Lower lobe of right lung (tissue), 2 donors: ENCODE measurements around the gene AFDN. TPM values are rescaled to one million over a fixed set of nuclear protein-coding genes. Genes with fewer than 3 reads are reported as not detected.

Source experiments
- ATAC-seq, 2 donors: fragments of 200-7000 bp; cut with Tn5 transposase; one replicate each; pipeline ENCODE4 v1.9.1; 2020 to 2022; ENCODE audit warnings: mild to moderate bottlenecking in 2 of 2, moderate library complexity in 2 of 2
- DNase-seq: peaks from one replicate; pipeline ENCODE4 v3.0.0-alpha.2; 2020
- H3K27ac ChIP-seq: fragments of 200-600 bp; one replicate; pipeline ENCODE4 v1.8.0; 2022
- H3K27me3 ChIP-seq: fragments of 200-600 bp; one replicate; pipeline ENCODE4 v1.8.0; 2022; ENCODE audit warnings: low read depth
- H3K36me3 ChIP-seq: fragments of 200-600 bp; one replicate; pipeline ENCODE4 v1.8.0; 2022; ENCODE audit warnings: mild to moderate bottlenecking
- H3K4me1 ChIP-seq: fragments of 200-600 bp; one replicate; pipeline ENCODE4 v1.8.0; 2022
- H3K4me3 ChIP-seq: fragments of 200-600 bp; one replicate; pipeline ENCODE4 v1.8.0; 2022; ENCODE audit warnings: mild to moderate bottlenecking
- H3K9me3 ChIP-seq: fragments of 200-600 bp; one replicate; pipeline ENCODE4 v1.8.0; 2022
- intact Hi-C: fragments of 100-400 bp; cut with DNase I; formaldehyde crosslinking; loops from one replicate; pipeline ENCODE4 v1.11.0; 2022
- total RNA-seq: library from RNA; stranded (reverse); fragmentation: NEBNext Ultra II Directional; extraction: Animal tissue kit (Norgen Biotek cat#: 25700); gene quantifications from one replicate; pipeline ENCODE4 v1.2.1, GENCODE V29; 2021
- TF ChIP-seq, protein P1 (sequence below): fragments of 200-600 bp; IDR thresholded peaks from one replicate; pipeline ENCODE4 v1.8.0; 2022; ENCODE audit warnings: antibody characterized with exemption, mild to moderate bottlenecking
- donor health status: DM: no; HTN: yes; CAD: no; lungs with severe emphysema.

AFDN gene
- total RNA-seq, 1 donor from 2014 or later: 167 TPM

DNA sequence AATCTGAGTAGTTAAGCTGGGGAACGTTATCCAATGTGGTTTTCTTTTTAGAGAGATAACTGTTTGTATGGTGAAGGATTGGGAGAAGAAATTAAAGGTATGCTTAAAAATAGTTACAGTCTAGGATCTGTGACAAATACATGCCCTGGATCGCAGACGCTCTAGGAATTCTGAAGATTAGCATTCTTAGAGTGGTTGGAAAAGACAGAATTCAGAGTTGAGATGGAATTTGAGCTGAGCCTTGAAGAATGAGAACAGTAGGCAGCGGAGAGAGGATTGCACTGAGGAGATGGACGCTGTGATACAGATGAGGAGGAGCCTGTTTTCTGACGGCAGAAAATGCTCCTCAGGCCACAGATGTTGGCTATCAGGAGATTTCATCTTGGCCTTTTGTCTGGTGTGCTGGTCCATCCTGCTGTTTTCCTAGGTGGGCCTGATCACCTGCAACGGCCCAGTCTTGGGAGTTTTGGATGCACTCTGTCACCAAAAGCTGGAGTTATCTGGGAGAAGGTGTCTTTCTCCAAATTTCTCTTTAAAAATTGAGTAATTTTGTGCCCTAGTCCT, 122.5 kb downstream of the AFDN start:
- no peaks in the 10 kb centered on the region for H3K4me1 ChIP-seq
- no peak overlapping the region for H3K4me3 ChIP-seq
- intact Hi-C loops: no loop called here
- H3K36me3 ChIP-seq: peaks cover 90% of the 10 kb centered on the region
- TF ChIP-seq, protein P1, sequence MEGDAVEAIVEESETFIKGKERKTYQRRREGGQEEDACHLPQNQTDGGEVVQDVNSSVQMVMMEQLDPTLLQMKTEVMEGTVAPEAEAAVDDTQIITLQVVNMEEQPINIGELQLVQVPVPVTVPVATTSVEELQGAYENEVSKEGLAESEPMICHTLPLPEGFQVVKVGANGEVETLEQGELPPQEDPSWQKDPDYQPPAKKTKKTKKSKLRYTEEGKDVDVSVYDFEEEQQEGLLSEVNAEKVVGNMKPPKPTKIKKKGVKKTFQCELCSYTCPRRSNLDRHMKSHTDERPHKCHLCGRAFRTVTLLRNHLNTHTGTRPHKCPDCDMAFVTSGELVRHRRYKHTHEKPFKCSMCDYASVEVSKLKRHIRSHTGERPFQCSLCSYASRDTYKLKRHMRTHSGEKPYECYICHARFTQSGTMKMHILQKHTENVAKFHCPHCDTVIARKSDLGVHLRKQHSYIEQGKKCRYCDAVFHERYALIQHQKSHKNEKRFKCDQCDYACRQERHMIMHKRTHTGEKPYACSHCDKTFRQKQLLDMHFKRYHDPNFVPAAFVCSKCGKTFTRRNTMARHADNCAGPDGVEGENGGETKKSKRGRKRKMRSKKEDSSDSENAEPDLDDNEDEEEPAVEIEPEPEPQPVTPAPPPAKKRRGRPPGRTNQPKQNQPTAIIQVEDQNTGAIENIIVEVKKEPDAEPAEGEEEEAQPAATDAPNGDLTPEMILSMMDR: no peak
- no peak for DNase-seq
- no peak for ATAC-seq
- no peaks in the 10 kb centered on the region for H3K27me3 ChIP-seq
- H3K27ac ChIP-seq: no peak overlapping the region
- no peaks in the 10 kb centered on the region for H3K9me3 ChIP-seq

- Histone ChIP-seq H3K27ac (no peak overlapping the region), H3K27me3 (no peaks in the 10 kb centered on the region), H3K9me3 (no peaks in the 10 kb centered on the region), H3K4me1 (no peaks in the 10 kb centered on the region), H3K36me3 (peaks cover 70% of the 10 kb centered on the region), H3K4me3 (no peak overlapping the region)
- ATAC-seq (no peak), DNase-seq (no peak)
- TF ChIP-seq, protein P1: no peak
- intact Hi-C loops: no loop called here
Measured at GRCh38 chr6:167951781-167952511, 125.2 kb downstream of the AFDN start.

GRCh38 chr6:167952512-167952859, 125.8 kb downstream of the AFDN start:
- H3K4me1 ChIP-seq: no peaks in the 10 kb centered on the region
- no peak overlapping the region for H3K27ac ChIP-seq
- no peak overlapping the region for H3K4me3 ChIP-seq
- intact Hi-C loops: no loop called here
- no peak for ATAC-seq
- TF ChIP-seq, protein P1: no peak
- no peak for DNase-seq
- peaks cover 65% of the 10 kb centered on the region for H3K36me3 ChIP-seq
- H3K27me3 ChIP-seq: no peaks in the 10 kb centered on the region
- H3K9me3 ChIP-seq: no peaks in the 10 kb centered on the region

DNA sequence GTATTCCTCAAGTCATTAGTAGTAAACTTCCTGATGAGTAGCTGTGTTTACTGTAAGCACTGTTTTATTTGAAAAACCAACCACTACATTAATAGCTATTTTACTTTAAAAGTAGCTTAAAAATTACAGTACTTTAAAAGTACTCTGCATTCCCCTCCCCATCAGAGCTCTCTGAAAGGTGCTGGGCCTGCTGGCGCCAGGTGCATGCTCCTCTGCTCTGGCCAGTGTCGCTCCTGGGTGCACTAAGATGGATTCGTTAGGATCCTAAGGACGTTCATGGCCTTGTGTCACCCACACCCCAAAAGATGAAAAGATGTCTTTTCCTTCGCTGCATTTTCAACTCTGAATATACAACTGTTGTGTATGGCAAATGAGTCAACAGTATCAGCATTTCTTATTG, 126.8 kb downstream of the AFDN start:
- no peak overlapping the region for H3K27ac ChIP-seq
- TF ChIP-seq, protein P1: no peak
- no peaks in the 10 kb centered on the region for H3K9me3 ChIP-seq
- H3K4me1 ChIP-seq: peaks cover 4% of the 10 kb centered on the region
- no peaks in the 10 kb centered on the region for H3K27me3 ChIP-seq
- H3K36me3 ChIP-seq: peaks cover 54% of the 10 kb centered on the region
- ATAC-seq (no peak), DNase-seq (no peak)
- intact Hi-C loops: no loop called here
- H3K4me3 ChIP-seq: no peak overlapping the region

DNA sequence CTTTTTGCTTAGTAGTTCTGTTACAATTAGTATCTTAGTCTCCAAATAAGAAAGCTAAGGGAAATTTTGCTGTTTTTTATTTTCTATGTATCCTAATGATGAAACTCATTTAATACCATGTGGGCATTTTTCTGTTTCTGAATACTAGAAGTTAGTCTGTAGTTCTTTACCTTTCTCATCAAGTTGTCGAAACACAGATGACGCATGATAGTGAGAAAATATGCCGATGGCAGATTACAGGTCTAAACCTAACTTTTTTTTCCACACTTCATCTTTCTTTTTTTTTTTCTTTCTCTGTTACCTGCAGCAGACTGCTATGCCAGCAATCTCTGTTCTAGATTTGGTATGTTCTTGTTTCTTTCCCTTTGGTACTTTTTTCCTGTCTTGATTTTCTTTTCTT, 127.4 kb downstream of the AFDN start:
- intact Hi-C loops: no loop called here
- H3K4me1 ChIP-seq: peaks cover 10% of the 10 kb centered on the region
- TF ChIP-seq, protein P1: no peak
- H3K9me3 ChIP-seq: no peaks in the 10 kb centered on the region
- H3K27ac ChIP-seq: no peak overlapping the region
- H3K27me3 ChIP-seq: no peaks in the 10 kb centered on the region
- no peak overlapping the region for H3K4me3 ChIP-seq
- no peak for DNase-seq
- H3K36me3 ChIP-seq: peaks cover 48% of the 10 kb centered on the region
- ATAC-seq: no peak
